SK-N-MC (cell line): ENCODE results near the gene SYNCRIP.

Experiments used
- DNase-seq: peaks from one replicate; pipeline ENCODE4 v3.0.0-alpha.2; 2011; ENCODE audit warnings: low read depth, low spot score
- H3K27ac ChIP-seq: fragments of 200-600 bp; sonication (generic); 2 replicates; pipeline ENCODE4 v1.5.1; 2016; ENCODE audit warnings: mixed run types
- H3K36me3 ChIP-seq: fragments of 200-600 bp; sonication (generic); 2 replicates; pipeline ENCODE4 v1.6.1; 2017; ENCODE audit warnings: antibody characterized with exemption, low read length, mixed read lengths; ENCODE audit not compliant: insufficient read depth
- H3K4me3 ChIP-seq: fragments of 200-600 bp; sonication (generic); 2 replicates; pipeline ENCODE4 v1.5.1; 2016
- H3K9ac ChIP-seq: fragments of 200-600 bp; sonication (generic); 2 replicates; pipeline ENCODE4 v1.8.0; 2017; ENCODE audit warnings: mixed run types, mixed read lengths; ENCODE audit not compliant: insufficient read length
- H3K9me3 ChIP-seq: fragments of 200-600 bp; sonication (generic); 2 replicates; pipeline ENCODE4 v1.6.1; 2017; ENCODE audit warnings: low read depth, mild to moderate bottlenecking, antibody characterized with exemption, low read length, moderate library complexity, mixed read lengths
- EZH2 ChIP-seq: fragments of 200-600 bp; sonication (generic); IDR thresholded peaks from one replicate; pipeline ENCODE4 v1.6.1; 2017; ENCODE audit warnings: antibody characterized with exemption
- FOXP2 ChIP-seq: optimal IDR thresholded peaks from 2 replicates; pipeline ENCODE3; 2011; ENCODE audit warnings: mild to moderate bottlenecking, moderate library complexity; ENCODE audit not compliant: insufficient read depth; ENCODE audit errors: extremely low read length, control extremely low read depth
- POLR2AphosphoS5 ChIP-seq: IDR thresholded peaks from 2 replicates; pipeline ENCODE4 v1.6.1; 2012; ENCODE audit warnings: mild to moderate bottlenecking, low read depth, low read length, borderline replicate concordance

SYNCRIP gene

DNA sequence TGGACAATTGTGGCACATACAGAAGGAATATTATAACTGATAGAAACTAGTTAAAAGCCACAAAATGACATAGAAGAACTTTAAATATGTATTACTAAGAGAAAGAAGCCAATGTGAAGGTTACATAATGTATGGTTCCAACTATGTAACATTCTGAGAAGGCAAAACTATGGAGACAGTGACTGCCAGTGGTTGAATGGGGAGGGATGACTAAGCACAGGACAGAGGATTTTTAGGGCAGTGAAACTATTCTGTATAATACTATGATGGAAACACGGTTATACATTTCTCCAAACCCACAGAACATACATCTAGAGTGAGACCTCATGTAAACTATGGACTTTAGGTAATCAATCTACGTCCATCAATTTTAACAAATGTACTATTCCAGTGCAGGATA, 22.4 kb downstream of the SYNCRIP start:
- Histone ChIP-seq H3K9me3 (no peaks in the 10 kb centered on the region), H3K27ac (0 out of 2 replicates have a peak overlapping the region, but pooled peaks have one; percentile 12), H3K4me3 (no peak overlapping the region), H3K9ac (no peak overlapping the region), H3K36me3 (peaks cover 100% of the 10 kb centered on the region)
- no peak for DNase-seq
- TF ChIP-seq FOXP2 (no peak), EZH2 (no peak), POLR2AphosphoS5 (no peak)

DNA sequence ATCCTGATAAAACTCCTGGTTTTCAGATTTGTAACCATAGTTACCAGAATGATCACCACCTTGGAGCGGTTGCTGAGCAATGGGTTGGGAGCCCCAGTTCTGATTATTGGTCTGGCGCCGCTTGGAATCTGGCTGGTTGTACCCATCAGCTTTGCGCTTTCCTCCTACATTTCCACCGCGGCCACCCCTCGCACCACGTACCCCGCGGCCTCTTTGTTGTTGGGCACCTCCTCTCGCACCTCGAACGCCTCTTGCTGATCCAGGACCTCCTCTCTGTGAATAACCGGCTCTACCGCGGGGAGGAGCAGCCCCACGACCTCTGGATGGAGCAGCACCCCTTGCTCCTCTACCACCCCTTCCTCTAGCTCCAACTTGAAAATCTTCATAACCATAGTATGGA, 27.9 kb downstream of the SYNCRIP start:
- no peak for DNase-seq
- no peak overlapping the region for H3K9ac ChIP-seq
- peaks cover 100% of the 10 kb centered on the region for H3K36me3 ChIP-seq
- no peak overlapping the region for H3K4me3 ChIP-seq
- H3K27ac ChIP-seq: no peak overlapping the region
- TF ChIP-seq EZH2 (no peak), FOXP2 (no peak), POLR2AphosphoS5 (no peak)
- H3K9me3 ChIP-seq: no peaks in the 10 kb centered on the region

DNA sequence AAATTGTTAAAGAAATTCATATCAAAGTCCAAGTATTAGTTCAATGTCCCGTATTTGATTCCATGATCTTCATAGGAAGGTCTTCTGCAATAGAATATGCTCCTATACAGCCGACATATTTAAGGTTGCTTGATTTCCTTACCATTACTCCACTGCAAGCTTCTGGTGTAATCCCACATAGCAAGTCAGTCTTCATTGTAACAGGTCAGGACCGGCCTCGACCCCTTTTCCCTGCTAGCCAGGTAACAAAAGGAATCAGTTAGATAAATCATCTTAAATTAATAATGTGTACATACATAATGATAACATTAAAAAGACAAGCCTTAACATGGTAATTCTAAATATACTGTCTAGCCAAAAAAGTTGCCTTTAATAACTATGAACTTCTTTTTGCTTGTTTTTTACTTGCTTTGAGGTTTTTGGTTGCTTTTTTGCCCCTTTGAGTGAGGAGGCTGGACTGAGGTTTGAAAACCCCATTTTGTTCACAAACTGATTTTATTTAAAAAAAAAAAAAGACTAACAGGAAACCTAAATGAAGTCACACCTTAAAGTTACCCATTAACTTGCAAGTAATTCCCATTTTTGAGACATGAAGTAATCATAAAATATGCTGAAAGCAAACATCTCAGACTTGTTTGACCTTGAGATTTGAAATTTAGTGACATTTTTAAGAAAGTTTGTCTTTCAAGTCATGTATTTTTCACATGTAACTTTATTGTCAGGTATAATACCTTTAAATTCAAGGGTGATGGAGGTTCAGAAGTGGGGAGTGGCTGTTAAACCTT, 29.8 kb downstream of the SYNCRIP start:
- no peaks in the 10 kb centered on the region for H3K9me3 ChIP-seq
- DNase-seq: no peak
- no peak overlapping the region for H3K27ac ChIP-seq
- H3K9ac ChIP-seq: no peak overlapping the region
- peaks cover 100% of the 10 kb centered on the region for H3K36me3 ChIP-seq
- H3K4me3 ChIP-seq: no peak overlapping the region
- TF ChIP-seq FOXP2 (no peak), POLR2AphosphoS5 (0 out of 2 replicates have a peak, but pooled peaks have one; percentile 11), EZH2 (no peak)

DNA sequence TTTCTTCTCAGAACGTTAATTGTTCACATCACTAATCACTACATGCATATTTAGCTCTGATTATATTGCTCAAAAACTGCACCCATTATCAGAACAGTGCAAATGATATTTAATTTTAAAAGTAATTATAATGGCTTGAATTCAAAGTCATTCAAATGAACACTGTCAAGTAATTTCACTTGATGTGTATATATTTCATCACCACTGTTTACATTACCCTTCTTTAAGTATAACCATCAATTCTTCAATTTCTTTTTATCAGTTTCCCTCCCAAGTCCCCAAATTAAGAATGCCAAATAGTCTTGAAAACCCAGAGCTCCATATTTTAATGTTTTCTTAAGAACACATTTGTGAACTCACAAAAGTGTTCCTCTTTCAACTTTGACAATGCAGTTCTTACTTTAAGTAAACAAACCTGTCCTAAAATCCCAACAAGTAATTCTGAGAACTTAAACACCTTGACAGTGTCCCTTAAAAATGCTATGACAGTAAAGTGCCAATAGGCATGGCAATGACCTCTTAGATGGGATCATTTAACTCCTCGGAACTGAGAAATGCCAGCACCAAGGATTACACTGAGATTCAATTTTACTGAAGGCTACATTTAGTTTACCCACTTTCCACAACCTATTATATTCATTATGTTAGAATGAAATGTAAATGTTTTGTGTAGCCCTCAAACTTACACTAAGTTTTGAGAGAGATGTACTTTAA, 32.3 kb downstream of the SYNCRIP start:
- no peaks in the 10 kb centered on the region for H3K9me3 ChIP-seq
- no peak overlapping the region for H3K9ac ChIP-seq
- H3K27ac ChIP-seq: peak overlapping the region; percentile 29; the same call in 1 of the 2 replicates
- H3K4me3 ChIP-seq: no peak overlapping the region
- no peak for DNase-seq
- H3K36me3 ChIP-seq: peaks cover 99% of the 10 kb centered on the region
- TF ChIP-seq FOXP2 (no peak), EZH2 (no peak), POLR2AphosphoS5 (no peak)

DNA sequence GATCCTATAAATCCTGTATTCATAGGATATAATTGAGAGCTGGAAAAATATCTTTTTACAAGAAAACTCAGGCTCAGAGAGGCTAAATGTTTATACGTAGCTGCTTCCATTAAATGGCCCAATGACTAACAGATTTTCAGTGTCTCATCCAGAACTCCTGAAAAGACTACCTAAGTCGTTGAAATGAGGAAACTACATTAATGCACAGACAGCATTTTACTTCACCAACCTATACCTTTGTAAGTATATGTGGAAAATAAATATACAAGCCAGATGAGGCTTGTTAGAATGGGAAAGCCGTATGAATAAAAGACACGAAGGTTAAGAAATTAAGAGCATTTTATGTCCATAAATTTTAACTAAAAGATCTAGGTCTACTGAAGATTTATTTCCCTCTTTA, 40.6 kb downstream of the SYNCRIP start:
- peak overlapping the region; percentile 54; the same call in 1 of the 2 replicates for H3K27ac ChIP-seq
- peaks cover 28% of the 10 kb centered on the region for H3K36me3 ChIP-seq
- TF ChIP-seq POLR2AphosphoS5: no peak
- TF ChIP-seq EZH2: no peak
- TF ChIP-seq FOXP2: no peak
- H3K9me3 ChIP-seq: no peaks in the 10 kb centered on the region
- H3K4me3 ChIP-seq: no peak overlapping the region
- DNase-seq: no peak
- no peak overlapping the region for H3K9ac ChIP-seq

DNA sequence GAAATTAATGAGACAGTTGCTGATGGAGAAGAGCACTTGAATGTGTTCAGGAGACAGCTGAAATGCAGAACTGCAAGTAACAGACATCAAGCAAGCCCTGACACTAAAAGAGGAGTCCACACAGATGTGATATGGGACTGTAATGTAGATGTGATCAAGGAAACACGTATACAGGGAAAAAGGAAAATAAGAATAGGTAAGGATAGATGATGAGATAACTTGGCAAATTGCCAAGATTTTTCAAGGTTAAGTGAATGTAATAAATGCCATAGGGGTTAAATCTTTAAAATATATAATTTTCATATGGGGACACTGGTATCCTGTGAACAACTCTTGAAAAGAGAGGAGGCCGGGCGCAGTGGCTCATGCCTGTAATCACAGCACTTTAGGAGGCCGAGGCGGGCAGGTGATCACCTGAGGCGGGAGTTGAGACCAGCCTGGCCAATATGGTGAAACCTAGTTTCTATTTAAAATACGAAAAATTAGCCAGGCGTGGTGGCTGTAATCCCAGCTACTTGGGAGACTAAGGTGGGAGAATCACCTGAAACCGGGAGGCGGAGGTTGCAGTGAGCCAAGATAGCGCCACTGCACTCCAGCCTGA, 41.9 kb downstream of the SYNCRIP start:
- H3K9ac ChIP-seq: no peak overlapping the region
- peaks cover 16% of the 10 kb centered on the region; the same call in 1 of the 2 replicates for H3K36me3 ChIP-seq
- no peaks in the 10 kb centered on the region for H3K9me3 ChIP-seq
- DNase-seq: no peak
- no peak overlapping the region for H3K4me3 ChIP-seq
- no peak overlapping the region for H3K27ac ChIP-seq
- TF ChIP-seq EZH2 (no peak), FOXP2 (no peak), POLR2AphosphoS5 (no peak)

DNA sequence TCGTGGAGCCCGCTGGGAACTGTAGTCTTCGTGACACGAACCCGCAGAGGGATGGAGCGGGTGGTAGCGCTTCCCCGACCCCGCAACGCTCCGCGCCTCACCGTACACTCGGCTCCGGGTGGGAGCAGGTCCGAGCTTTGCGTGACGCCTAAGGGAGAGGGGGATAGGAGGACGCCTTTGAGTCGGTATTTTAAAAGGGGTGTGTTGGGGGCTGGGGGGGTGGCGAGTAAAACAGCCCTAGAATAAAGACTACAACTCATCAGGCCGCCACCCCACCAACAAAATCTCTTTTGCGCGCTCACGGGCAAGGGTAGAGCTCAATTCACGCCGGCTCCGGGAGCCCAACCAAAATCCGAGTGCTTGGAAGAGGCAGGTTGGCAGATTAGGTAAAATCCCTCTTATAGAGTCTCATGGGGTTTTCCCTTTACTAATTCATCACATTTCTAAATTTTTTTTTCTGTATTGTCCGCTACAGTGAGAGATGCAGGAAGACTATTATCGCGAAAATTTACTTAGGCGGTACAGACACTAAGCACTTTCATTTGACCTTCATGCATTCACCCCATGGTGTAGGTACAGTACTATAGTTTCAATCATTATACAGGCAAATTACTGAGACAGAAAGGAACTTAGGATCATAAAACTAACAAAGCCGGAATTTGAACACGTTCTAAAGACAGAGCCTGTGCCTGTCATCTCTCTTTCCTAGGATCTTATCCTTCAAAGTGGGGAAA, 48.3 kb downstream of the SYNCRIP start:
- no peaks in the 10 kb centered on the region for H3K36me3 ChIP-seq
- H3K4me3 ChIP-seq: peak overlapping the region; percentile 90
- DNase-seq: peak; percentile 37
- peak overlapping the region; percentile 74 for H3K9ac ChIP-seq
- H3K9me3 ChIP-seq: no peaks in the 10 kb centered on the region
- TF ChIP-seq FOXP2 (no peak), POLR2AphosphoS5 (peak; percentile 53; the same call in 1 of the 2 replicates), EZH2 (no peak)
- no peak overlapping the region; the same call in 1 of the 2 replicates for H3K27ac ChIP-seq
